ENCODE data around the gene ZNF577.
"Not testable (repeated sequence)": the region's sequence is repeated elsewhere in the genome, so short reads cannot be mapped to it uniquely, and the experiment has no call there.

Gene ZNF577

GRCh38 chr19:51887522-51888498 lies at the start of gene ZNF577:
TSS of gene ZNF577 (minus strand) at chr19:51887951. CDS start at chr19:51880382, 7,569 bp downstream.
- peak within 1 kb of the TSS; percentile 66 for H3K4me3 ChIP-seq (ENCODE audit: low read length)
- no peak for TF ChIP-seq ZNF274 (IDR thresholded peaks at IDR 0.05; ENCODE audit: low read depth, low read length)

- no peak overlapping the region for H3K4me3 ChIP-seq (ENCODE audit: low read length)
- TF ChIP-seq ZNF274 (IDR thresholded peaks at IDR 0.05; ENCODE audit: low read depth, low read length) = no peak
Observed at GRCh38 chr19:51931921-51932320, 44.2 kb upstream of the ZNF577 start.

GRCh38 chr19:51927859-51928258 lies 40.1 kb upstream of the ZNF577 start:
- H3K4me3 ChIP-seq (ENCODE audit: low read length) = peak overlapping the region; percentile 79
- no peak for TF ChIP-seq ZNF274 (IDR thresholded peaks at IDR 0.05; ENCODE audit: low read depth, low read length)

GRCh38 chr19:51926784-51927741 lies 39.3 kb upstream of the ZNF577 start, which contains the start of gene ZNF613:
TSS of gene ZNF613 (plus strand) at chr19:51927472. CDS start at chr19:51936221, 8,749 bp downstream.
- H3K4me3 ChIP-seq (ENCODE audit: low read length) = peak within 1 kb of the TSS; percentile 79
- TF ChIP-seq ZNF274 (IDR thresholded peaks at IDR 0.05; ENCODE audit: low read depth, low read length) = no peak

GRCh38 chr19:51926426-51926783 lies 38.7 kb upstream of the ZNF577 start:
- no peak for TF ChIP-seq ZNF274 (IDR thresholded peaks at IDR 0.05; ENCODE audit: low read depth, low read length)

GRCh38 chr19:51921949-51922348 lies 34.2 kb upstream of the ZNF577 start:
- no peak overlapping the region for H3K4me3 ChIP-seq (ENCODE audit: low read length)
- no peak for TF ChIP-seq ZNF274 (IDR thresholded peaks at IDR 0.05; ENCODE audit: low read depth, low read length)

More at GRCh38 chr19:51926426-51926783, 38.7 kb upstream of the ZNF577 start:
- peak overlapping the region; percentile 79 for H3K4me3 ChIP-seq (ENCODE audit: low read length)

GRCh38 chr19:51919606-51920005 lies 31.9 kb upstream of the ZNF577 start:
- TF ChIP-seq ZNF274 (IDR thresholded peaks at IDR 0.05; ENCODE audit: low read depth, low read length) = no peak
- H3K4me3 ChIP-seq (ENCODE audit: low read length) = no peak overlapping the region

- TF ChIP-seq ZNF274 (IDR thresholded peaks at IDR 0.05; ENCODE audit: low read depth, low read length) = no peak
Observed at GRCh38 chr19:51916167-51916566, 28.4 kb upstream of the ZNF577 start.

GRCh38 chr19:51915324-51915867 lies 27.6 kb upstream of the ZNF577 start:
- no peak overlapping the region for H3K4me3 ChIP-seq (ENCODE audit: low read length)
- TF ChIP-seq ZNF274 (IDR thresholded peaks at IDR 0.05; ENCODE audit: low read depth, low read length) = peak; percentile 93

More at GRCh38 chr19:51916167-51916566, 28.4 kb upstream of the ZNF577 start:
- no peak overlapping the region for H3K4me3 ChIP-seq (ENCODE audit: low read length)

GRCh38 chr19:51907981-51908380 lies 20.2 kb upstream of the ZNF577 start:
- H3K4me3 ChIP-seq (ENCODE audit: low read length) = not testable (repeated sequence)

GRCh38 chr19:51906108-51906507 lies 18.4 kb upstream of the ZNF577 start:
- H3K4me3 ChIP-seq (ENCODE audit: low read length) = not testable (repeated sequence)

- H3K4me3 ChIP-seq (ENCODE audit: low read length) = not testable (repeated sequence)
Observed at GRCh38 chr19:51905639-51906038, 17.9 kb upstream of the ZNF577 start.

GRCh38 chr19:51905206-51905605 lies 17.5 kb upstream of the ZNF577 start:
- H3K4me3 ChIP-seq (ENCODE audit: low read length) = no peak overlapping the region; the same call in 1 of the 2 replicates

More at GRCh38 chr19:51905206-51905605, 17.5 kb upstream of the ZNF577 start:
- TF ChIP-seq ZNF274 (IDR thresholded peaks at IDR 0.05; ENCODE audit: low read depth, low read length) = no peak

Measured in GM08714 (cell line).